NOMO-1 treated with DMSO at 0.1 percent for 48 hours (cell line): ENCODE results near the gene UGT1A10.

Experiments used
- DNase-seq: peaks from one replicate; lab custom pipeline; 2025; ENCODE audit not compliant: unreplicated experiment; lab: John Stamatoyannopoulos, UW

The UGT1A10 gene

DNA sequence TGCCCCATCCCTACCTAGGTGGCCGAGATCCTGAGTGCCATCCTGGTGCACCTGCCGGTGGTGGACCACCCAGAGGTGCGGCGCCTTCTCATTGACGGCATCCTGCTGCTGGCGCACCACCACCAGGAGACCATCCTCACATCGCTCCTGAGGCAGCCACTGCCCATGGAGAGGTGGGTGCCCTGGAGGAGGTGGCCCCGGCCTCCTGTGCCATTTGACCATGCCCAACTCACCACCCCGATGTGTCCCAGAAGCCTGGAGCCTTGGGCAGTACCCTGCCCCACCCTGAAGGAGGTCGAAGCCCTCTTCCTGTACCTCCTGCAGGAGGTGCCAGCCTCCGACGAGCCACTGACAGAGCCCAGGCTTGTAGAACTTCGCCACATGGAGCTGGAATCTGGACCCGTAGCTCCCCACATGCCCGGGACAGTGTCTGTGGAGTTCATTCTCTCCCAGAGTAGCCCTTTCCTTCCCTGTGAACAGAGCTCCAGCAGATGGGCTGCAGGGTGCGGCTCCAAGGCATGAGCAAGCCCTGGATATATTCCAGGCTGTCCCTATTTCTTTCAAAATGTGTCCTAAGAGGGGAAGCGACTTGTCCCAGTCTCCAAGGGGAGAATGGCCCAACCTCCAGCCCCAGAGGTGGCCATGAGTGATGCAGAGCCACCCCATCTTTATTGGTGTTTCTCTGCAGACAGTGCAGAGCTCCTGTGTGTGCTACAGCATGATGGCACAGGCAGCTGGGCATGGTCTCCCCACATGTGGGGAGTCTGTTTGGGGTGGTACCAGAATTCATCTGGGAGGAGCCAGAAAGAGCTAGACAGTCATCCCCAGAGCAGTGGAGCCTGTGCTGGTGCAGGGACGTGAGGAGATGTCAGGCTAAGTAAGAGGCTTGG, 183.9 kb downstream of the UGT1A10 start:
- DNase-seq, result no peak

DNA sequence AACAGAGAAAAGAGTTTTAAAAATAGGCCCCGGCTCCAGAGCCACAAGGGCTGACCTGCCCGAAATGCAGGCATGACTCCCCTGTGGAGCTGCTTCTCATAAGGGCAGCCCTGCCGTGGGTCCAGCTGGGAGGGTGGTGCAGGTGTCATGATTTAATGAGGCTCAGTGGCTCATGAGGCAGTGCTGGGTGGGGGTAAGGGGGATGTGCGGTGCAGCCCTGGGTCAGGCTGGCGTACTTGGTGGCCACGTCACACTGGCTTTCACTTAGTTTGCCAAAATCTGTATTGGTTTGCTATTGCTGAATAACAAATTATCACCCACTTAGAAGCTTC, 184.5 kb downstream of the UGT1A10 start:
- no peak for DNase-seq

DNA sequence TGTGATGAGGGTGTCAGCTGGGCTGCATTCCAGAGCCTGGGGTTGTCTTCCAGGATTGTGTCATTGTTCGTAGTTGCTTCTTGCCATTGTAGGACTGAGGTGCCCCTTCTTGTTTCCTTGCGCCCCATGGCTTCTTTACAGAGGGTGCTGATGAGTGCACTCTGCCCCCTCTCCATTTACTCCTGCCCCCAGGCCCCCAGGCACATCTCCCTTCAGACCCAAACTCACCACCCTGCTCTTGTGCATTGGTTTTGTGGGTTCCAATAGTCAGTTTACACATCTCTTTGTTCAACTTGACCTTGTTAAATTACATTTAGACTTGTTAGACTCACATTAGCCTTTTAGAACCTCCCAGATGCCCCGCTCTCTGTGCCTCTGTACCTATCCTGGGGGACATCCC, 184.9 kb downstream of the UGT1A10 start:
- no peak for DNase-seq

DNA sequence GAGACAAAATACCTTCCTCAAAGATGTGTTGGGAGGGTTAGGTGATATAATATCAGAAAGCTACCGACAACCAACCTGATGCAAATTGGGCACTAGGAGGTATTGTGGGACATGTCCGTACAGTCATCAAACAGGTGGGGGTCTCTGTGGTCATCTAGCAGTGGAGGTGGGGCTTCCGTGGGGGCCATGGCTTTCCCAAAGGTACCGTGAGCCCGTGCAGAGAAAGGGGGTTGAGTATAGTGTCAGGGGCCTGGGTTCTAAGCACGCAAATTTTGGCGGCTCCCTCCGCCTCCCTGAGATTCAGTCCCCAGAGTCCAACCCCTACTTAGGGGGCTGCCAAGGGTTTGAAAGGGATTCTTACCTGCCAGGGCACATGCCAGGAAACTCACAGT, 185.5 kb downstream of the UGT1A10 start:
- no peak for DNase-seq

DNA sequence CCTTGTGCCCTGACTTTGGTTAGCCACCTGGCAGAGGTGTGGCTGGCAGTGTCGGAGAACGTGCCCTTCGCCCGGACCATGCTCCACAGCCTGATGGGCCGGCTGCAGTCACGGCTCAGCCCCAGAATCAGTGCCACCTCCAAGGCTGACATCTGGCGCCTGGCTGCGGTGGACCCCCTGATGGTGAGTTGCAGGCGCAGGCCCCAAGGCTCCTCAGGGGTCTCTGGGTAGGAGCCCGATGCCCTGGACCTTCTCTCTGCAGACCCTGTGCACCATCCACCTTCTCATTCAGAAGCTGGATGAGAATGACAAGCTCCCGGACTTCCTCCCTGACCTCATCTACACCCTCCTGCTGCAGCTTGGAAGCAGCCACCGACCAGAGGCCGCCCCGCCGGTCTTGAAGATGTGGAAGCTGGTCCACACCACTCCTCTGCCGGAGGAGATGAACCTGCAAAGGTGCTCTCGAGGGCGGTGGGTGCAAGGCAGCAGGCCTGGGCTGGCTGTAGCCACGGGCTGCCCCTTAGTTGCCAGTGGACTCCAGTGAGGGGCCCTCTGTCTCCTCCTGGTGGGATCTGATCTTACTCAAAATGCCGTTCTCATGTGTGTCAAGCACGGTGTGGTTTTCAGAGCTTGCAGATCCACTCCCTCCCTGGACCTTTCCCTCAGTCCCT, 186.0 kb downstream of the UGT1A10 start:
- DNase-seq, result no peak
